Middle frontal gyrus (tissue), 1 donor: ENCODE measurements around the gene PCDHA6.
"Not testable (repeated sequence)": the region's sequence is repeated elsewhere in the genome, so short reads cannot be mapped to it uniquely, and the experiment has no call there.

Source experiments
- DNase-seq: peaks from one replicate; pipeline ENCODE4 v3.0.0-alpha.2; 2015; ENCODE audit warnings: low spot score; ENCODE audit errors: extremely low spot score

Gene PCDHA6

DNA sequence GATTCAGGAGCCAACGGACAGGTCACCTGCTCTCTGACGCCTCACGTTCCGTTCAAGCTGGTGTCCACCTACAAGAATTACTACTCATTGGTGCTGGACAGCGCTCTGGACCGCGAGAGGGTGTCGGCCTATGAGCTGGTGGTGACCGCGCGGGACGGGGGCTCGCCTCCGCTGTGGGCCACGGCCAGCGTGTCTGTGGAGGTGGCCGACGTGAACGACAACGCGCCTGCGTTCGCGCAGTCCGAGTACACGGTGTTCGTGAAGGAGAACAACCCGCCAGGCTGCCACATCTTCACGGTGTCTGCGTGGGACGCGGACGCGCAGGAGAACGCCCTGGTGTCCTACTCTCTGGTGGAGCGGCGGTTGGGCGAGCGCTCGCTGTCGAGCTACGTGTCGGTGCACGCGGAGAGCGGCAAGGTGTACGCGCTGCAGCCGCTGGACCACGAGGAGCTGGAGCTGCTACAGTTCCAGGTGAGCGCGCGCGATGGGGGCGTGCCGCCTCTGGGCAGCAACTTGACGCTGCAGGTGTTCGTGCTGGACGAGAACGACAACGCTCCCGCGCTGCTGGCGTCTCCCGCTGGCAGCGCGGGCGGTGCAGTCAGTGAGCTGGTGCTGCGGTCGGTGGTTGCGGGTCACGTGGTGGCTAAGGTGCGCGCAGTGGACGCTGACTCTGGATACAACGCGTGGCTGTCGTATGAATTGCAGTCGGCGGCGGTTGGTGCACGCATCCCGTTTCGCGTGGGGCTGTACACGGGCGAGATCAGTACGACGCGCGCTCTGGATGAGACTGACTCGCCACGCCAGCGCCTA is 29.6 kb downstream of the PCDHA6 start:
- no peak for DNase-seq

DNA sequence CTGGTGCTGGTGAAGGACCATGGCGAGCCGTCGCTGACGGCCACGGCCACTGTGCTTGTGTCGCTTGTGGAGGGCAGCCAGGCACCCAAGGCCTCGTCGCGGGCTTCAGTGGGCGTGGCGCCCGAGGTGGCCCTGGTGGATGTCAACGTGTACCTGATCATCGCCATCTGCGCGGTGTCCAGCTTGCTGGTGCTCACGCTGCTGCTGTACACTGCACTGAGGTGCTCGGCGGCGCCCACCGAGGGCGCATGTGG is 30.2 kb downstream of the PCDHA6 start:
- DNase-seq = no peak

DNA sequence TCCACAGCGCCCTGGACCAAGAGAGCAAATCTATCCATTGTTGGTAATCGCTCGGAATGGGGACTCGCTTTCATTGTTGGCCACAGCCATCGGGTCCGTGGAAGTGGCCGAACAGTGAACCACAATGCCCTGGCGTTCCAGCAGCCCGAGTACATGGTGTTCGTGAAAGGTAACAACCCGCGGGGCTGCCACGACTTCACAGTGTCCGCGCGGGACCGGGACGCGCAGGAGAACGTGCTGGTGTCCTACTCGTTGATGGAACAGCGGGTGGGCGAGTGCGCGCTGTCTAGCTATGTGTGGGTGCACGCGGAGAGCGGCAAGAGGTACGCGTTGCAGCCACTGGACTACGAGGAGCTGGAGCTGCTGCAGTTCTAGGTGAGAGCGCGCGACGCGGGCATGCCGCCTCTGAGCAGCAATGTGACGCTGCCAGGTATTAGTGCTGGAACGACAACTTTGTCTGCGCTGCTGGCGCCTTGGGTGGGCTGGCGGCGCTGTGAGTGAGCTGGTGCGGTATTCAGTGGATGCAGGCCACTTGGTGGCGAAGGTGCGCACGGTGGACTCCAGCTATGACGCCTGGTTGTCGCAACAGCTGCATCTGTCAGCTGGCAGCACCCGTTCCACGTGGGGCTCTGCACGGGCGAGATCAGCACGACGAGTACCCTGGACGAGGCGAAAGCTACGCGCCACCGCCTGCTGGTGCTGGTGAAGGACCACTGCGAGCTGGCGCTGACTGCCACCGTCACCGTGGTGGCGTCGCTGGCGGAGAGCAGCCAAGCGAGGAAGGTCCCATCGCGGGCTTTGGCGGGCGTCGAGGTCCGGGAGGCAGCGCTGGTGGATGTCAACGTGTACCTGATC is 34.9 kb downstream of the PCDHA6 start:
- no peak for DNase-seq

DNA sequence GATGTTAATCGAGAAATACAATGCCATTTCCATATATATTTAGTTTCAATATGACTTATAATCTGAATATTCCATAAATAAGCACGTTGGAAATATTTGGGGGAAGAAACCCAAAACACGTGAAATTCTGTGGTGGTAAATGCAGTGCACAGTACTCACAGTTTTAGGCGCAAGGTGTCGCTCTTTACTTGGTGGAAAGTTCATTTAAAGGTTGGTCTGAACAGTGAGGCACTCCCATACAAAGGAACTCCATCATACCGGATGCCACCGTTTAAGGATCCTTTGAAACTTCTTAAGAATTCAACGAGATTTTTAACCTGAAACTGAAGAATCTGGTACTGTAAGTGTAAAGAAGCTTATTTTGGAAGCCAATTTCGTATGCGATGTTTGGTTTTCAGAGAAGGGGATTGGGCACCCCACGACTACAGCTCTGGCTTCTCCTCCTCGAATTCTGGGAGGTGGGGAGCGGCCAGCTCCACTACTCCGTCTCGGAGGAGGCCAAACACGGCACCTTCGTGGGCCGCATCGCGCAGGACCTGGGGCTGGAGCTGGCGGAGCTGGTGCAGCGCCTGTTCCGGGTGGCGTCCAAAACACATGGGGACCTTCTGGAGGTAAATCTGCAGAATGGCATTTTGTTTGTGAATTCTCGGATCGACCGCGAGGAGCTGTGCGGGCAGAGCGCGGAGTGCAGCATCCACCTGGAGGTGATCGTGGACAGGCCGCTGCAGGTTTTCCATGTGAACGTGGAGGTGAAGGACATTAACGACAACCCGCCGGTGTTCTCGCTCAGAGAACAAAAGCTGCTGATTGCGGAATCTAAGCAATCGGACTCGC is 41.2 kb downstream of the PCDHA6 start, which contains the start of gene PCDHA11:
Gene PCDHA11, plus strand, starts transcription at position 237 of the 834 bp plus-strand sequence. Its CDS starts 147 bp downstream, at position 384.
- DNase-seq = no peak

DNA sequence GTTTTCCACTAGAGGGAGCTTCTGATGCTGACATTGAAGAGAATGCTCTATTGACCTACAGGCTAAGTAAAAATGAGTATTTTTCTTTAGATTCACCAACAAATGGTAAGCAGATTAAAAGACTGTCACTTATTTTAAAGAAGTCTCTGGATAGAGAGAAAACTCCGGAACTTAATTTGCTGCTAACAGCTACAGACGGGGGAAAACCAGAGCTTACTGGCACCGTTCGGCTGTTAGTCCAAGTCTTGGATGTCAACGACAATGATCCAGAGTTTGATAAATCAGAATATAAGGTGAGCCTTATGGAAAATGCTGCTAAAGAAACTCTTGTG is 41.8 kb downstream of the PCDHA6 start:
- DNase-seq = no peak

DNA sequence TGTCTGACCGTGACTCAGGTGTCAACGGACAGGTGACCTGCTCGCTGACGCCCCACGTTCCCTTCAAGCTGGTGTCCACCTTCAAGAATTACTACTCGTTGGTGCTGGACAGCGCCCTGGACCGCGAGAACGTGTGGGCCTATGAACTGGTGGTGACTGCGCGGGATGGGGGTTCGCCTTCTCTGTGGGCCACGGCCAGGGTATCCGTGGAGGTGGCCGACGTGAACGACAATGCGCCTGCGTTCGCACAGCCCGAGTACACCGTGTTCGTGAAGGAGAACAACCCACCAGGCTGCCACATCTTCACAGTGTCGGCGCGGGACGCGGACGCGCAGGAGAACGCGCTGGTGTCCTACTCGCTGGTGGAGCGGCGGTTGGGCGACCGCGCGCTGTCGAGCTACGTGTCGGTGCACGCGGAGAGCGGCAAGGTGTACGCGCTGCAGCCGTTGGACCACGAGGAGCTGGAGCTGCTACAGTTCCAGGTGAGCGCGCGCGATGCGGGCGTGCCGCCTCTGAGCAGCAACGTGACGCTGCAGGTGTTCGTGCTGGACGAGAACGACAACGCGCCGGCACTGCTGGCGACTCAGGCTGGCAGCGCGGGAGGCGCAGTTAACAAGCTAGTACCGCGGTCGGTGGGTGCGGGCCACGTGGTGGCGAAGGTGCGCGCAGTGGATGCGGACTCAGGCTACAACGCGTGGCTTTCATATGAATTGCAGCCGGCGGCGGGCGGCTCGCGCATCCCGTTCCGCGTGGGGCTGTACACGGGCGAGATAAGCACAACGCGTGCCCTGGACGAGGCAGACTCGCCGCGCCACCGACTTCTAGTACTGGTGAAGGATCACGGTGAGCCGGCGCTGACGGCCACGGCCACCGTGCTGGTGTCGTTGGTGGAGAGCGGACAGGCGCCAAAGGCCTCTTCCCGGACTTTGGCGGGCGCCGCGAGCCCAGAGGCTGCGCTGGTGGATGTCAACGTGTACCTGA is 42.8 kb downstream of the PCDHA6 start:
- no peak for DNase-seq

DNA sequence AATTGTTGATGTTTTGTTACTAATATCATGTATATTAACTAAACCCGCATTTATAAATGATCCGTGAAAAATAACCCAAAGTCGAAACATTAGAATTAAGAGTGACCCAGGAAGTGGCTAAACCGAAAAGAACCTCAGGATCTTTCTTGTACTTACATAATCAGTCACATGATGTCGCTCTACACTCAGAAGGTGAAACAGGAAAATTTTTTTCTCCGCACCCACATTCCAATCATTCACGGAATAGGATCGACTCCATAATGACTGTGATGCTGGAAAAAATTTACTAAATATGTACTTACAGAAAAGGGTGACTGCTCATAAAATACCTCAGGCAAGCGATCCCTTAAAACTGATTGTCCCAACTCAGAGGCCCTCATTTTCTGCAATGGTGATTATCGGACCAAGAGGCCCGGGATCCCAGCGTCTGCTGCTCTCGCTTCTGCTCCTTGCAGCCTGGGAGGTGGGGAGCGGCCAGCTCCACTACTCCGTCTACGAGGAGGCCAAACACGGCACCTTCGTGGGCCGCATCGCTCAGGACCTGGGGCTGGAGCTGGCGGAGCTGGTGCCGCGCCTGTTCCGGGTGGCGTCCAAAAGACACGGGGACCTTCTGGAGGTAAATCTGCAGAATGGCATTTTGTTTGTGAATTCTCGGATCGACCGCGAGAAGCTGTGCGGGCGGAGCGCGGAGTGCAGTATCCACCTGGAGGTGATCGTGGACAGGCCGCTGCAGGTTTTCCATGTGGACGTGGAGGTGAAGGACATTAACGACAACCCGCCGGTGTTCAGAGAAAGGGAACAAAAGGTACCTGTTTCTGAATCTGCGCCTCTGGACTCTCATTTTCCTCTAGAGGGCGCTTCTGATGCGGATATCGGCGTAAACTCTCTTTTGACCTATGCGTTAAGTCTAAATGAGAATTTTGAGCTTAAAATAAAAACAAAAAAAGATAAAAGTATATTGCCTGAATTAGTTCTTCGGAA is 47.6 kb downstream of the PCDHA6 start, which contains the start of gene PCDHA12:
Gene PCDHA12, plus strand, starts transcription at position 224 of the 981 bp plus-strand sequence. Its CDS starts 165 bp downstream, at position 389.
- DNase-seq = no peak

DNA sequence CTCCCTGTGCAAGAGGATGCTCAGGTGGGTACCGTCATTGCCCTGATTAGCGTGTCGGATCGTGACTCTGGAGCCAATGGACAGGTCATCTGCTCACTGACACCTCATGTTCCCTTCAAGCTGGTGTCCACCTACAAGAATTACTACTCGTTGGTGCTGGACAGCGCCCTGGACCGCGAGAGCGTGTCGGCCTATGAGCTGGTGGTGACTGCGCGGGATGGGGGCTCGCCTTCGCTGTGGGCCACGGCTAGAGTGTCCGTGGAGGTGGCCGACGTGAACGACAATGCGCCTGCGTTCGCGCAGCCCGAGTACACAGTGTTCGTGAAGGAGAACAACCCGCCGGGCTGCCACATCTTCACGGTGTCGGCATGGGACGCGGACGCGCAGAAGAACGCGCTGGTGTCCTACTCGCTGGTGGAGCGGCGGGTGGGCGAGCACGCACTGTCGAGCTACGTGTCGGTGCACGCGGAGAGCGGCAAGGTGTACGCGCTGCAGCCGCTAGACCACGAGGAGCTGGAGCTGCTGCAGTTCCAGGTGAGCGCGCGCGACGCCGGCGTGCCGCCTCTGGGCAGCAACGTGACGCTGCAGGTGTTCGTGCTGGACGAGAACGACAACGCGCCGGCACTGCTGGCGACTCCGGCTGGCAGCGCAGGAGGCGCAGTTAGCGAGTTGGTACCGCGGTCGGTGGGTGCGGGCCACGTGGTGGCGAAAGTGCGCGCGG is 48.9 kb downstream of the PCDHA6 start:
- DNase-seq = not testable (repeated sequence)

DNA sequence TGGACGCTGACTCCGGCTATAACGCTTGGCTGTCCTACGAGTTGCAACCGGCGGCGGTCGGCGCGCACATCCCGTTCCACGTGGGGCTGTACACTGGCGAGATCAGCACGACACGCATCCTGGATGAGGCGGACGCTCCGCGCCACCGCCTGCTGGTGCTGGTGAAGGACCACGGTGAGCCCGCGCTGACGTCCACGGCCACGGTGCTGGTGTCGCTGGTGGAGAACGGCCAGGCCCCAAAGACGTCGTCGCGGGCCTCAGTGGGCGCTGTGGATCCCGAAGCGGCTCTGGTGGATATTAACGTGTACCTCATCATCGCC is 49.5 kb downstream of the PCDHA6 start:
- no peak for DNase-seq
